Activated CD8-positive, alpha-beta memory T cell treated with anti-CD3 and anti-CD28 coated beads for 1 hour (primary cell): ENCODE data around the gene RAB8B.

Experiments
- DNase-seq, 2 donors: peaks; one replicate each; pipeline ENCODE4 v3.0.0-alpha.2; 2020; ENCODE audit warnings: low read depth in 1 of 2; ENCODE audit errors: extremely low read depth in 1 of 2

Gene RAB8B

GRCh38 chr15:63181648-63182047, 7.8 kb upstream of the RAB8B start:
- DNase-seq = no peak

DNA sequence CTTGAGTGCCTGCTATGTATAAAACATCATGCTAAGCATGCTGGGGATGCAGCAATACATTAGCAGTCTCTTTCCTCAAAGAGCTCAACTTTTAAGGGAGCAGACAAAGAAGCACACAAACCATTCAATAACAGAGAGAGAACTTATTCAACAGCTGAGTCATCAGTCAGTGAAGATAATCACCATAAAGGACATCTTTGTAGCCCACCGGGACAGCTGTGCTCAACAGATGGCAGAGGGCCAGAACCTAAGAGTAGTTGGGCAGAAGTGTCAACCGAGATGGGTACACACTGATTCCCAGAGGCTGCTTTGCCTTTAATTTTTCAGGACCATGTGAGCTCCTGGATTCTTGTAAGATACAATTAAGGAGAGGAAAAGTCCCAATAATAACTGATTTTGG, 4.2 kb upstream of the RAB8B start:
- no peak for DNase-seq

- no peak for DNase-seq
Observed at GRCh38 chr15:63186065-63186464, 3.3 kb upstream of the RAB8B start.

- DNase-seq = no peak
Observed at GRCh38 chr15:63187589-63188226, 1.7 kb upstream of the RAB8B start.

GRCh38 chr15:63188247-63188925, 1.0 kb upstream of the RAB8B start:
- no peak for DNase-seq

GRCh38 chr15:63189941-63190768, 749 bp downstream of the RAB8B start:
- DNase-seq = no peak

DNA sequence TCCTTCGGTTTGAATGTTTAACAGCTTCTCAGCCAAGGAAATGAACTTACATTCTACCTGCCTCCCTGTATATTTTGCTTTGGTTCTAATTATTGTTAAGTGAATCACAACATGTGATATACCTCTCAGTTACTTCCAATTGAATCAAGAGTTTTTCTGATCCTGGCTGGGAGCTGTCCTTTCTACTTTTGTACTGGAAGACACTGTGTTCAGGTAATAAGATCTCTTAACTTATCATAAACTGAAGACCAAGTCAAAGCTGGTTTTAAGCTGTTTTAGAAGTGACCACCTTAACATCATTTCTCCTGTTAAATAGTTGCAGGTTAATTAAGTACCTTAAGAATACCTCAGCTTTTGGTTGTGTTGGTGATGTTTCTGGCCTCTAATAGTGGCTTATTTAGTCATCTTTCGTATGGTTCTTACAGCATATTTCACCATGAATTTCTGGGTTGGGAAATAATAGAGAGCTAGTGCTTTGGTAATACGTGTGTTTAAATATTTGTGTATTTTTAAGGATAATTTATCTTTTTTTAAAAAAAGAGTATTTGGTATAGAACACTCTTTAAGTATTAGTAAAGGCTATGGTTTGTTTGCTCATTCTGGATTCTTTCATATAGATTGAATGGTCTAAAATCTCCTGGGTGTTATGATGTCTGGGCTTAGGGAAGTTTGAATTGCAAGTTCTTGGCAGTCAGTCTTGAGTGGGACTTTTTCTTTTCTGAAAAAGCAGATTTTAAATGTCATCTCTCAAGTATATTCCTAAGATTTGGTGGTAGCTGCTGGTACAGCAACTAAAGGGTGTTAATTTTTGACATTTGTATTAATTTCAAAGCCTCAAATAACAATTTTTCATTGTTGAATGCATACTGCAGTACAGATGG, 1.6 kb downstream of the RAB8B start:
- no peak for DNase-seq

DNA sequence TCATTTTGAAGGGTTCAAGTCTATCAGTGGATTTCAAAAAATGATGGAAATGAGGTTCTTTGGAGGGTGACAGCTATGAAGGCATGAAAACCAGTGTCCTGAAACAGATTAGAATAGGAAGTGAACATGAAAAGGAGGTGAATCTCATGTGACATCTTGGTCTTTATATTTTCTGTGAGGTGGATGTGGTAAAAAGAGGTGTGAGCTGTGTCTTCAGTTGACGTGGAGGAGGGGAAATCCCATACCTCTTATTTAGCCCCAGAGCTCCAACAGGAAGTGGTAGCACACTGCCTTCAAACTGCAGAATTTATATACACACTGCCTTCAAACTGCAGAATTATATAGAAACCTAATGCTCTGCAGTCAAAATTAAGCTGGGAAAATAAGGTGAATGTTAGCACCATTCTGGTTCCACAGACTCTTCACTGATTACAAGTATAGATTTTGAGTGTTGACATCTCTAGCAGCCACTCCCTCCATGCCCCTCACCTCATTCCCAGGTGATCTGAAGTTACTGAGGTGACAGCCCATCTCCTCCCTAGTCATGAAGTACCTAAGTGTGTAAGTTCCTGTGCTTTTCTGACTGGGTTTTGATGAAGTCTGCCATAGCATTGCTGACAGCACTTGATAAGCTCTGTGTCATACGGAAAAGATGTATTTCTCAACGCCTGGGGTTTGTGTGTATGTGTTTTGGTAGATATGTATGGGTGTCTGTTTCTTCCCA, 2.7 kb downstream of the RAB8B start:
- DNase-seq = no peak

GRCh38 chr15:63192619-63193206, 3.3 kb downstream of the RAB8B start:
- no peak for DNase-seq

GRCh38 chr15:63194302-63194701, 4.9 kb downstream of the RAB8B start:
- no peak for DNase-seq

DNA sequence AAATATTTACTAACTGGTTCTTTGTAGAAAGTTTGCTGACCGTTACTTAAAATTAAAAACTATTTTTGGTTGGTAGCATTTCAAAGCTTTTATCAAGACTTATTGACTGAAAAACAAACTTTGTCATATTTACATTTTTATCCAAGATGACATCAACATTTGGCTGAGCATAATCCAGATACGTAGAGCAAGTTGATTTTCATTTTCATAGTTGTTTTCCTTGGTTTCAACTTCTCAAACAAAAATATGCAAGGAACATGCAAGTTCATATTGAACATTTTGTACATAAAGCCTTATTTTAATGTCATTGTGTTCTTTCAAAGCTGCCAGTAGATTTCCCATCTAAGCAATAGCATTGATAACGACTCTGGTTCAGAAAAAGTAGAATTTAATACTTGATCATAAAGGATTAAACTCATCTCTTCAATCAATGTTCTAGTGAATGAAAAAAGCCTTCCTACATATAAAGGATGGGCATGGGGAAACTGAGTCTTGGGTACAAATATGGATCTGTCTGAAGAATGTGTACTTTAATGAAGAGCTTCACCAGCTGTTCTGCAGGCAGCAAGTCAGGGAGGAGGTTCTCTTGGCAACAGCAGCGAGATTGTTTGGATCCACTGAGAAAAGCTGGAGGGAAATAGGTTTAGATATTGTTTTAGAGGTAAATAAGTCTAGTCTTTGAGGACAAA, 5.6 kb downstream of the RAB8B start:
- no peak for DNase-seq

- DNase-seq = no peak
Observed at GRCh38 chr15:63195569-63196015, 6.2 kb downstream of the RAB8B start.

GRCh38 chr15:63196842-63197241, 7.4 kb downstream of the RAB8B start:
- DNase-seq = no peak

DNA sequence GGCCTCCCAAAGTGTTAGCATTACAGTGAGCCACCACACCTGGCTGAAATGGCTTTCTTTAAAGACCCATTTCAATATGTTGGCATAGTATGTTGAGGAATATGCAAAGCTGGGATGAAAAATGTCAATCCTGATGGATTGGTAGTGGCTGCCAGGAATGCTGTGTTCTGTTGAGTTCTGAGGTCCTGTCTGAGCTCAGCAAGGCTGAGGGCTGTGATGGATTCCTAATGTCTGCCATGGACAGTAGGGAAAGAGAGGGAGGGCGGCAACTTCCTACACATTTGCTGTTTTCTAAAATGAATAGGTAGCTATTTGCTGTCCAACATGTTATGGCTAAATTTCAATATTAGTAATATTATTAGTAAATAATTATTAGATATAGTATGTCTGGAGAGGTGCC, 8.2 kb downstream of the RAB8B start:
- DNase-seq = no peak

- no peak for DNase-seq
Observed at GRCh38 chr15:63198371-63199250, 9.2 kb downstream of the RAB8B start.

GRCh38 chr15:63200464-63201249, 11.3 kb downstream of the RAB8B start:
- DNase-seq = no peak

- no peak for DNase-seq
Observed at GRCh38 chr15:63202861-63203260, 13.5 kb downstream of the RAB8B start.
